NCI-H345 (cell line): Measurements from ENCODE around the gene DPPA3.
"Not testable (repeated sequence)": the region's sequence is repeated elsewhere in the genome, so short reads cannot be mapped to it uniquely, and the experiment has no call there.

Source experiments
- DNase-seq: peaks from one replicate; lab custom pipeline; 2025; lab: John Stamatoyannopoulos, UW

The DPPA3 gene

DNA sequence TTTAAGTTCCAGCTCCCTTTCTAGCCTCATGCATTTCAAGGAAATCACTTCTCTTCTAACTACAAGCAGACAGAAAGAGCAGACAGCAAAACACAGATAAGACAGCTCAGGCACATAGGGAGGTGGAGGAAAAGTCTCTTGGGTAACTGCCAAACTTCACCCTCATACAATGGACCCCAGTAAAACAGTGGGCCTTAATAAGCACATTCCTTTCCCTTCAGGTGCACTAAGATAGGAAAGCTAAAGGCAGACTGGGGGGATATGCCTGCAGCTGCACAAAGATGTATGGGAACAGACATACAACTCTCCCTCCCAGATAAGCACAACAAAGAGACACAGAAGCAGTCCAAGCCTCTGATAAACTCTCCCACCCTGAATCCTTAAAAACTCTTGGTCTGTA, 19.8 kb downstream of the DPPA3 start:
- DNase-seq: not testable (repeated sequence)

DNA sequence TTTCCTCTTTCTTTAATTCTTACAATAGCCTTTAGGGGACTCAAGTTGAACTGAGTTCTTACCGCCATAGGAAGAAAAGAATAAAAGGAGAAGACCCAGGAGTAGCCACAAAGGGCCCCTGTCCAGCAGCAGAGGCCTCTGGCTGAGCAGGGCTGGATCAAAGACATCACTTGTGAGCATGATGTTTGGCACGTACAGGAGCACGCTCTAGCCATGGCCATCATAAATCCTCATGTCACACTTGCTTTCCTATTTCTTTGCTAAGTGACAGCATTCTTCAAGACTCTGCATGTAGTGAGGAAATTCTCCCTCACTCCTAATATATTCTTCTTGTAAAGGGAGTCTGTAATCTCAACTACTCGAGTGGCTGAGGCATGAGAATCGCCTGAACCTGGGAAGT, 20.3 kb downstream of the DPPA3 start:
- no peak for DNase-seq

DNA sequence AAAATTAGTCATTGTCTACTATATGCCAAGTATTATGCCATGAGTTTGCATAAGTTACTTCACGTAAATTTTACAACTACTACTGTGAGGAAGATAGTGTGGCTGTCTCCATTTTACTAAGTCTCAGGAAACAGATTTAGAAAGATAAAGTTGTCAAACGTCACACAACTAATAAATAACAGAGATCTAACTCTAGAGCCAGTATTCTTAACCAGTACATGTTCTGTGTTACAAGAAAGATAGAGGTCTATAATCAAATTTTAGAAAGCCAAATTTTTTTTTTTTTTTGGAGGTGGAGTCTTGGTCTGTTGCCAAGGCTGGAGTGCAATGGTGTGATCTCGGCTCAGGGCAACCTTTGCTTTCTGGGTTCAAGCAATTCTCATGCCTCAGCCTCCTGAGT, 21.8 kb downstream of the DPPA3 start:
- DNase-seq: no peak

DNA sequence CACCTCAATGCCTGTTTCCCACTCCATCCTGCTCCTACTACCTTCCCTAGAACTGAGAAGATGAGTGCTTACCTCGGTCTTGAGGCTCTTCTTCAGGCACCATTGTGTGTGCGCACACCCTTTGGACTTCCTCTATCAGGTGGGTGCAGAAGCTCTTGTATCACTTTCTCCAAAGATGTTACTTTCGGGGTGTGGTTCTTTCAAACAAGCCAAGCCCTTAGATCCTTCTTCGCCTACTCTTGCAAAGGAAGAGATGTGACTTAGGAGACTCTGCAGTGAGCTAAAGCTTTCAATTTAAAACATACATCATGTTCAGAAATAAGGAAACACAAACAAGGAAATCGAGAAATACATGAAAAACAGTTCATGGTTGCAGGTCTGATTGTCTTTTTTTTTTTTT, 36.0 kb downstream of the DPPA3 start, which contains the start of gene CLEC4C:
TSS of gene CLEC4C (minus strand) at position 130 of the 400 bp plus-strand sequence. CDS start at position 103, 27 bp downstream.
- no peak for DNase-seq

DNA sequence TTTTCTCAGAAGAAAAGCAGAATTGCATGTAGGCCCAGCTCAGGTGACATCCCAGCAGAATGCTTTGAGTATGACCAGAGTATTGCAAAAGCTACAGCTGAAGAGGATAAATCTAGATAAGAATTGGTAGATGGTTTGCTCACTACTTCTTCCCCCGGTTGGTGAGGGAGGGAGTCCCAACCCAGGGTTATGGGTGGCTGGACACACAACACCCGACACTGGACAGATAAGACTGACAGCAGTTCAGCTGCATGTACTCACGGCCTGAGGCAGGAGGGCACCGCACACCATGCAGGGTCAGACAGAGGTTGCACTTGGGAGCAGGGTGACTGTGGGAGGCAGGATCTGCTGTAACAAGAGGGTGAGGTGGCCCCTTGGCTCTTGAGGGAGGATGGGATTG, 37.6 kb downstream of the DPPA3 start:
- no peak for DNase-seq

DNA sequence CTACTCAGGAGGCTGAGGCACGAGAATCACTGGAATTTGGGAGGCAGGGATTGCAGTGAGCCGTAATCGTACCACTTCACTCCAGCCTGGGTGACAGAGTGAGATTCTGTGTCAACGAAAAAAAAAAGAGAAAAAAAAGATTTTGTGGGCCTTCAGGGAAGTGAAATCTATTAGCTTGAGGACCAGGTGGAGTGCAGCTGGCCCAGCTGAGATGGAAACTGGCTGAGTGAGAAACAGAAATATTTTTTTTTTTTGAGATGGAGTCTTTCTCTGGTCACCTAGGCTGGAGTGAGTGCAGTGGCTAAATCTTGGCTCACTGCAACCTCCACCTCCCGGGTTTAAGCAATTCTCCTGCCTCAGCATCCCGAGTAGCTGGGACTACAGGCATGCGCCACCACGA, 38.2 kb downstream of the DPPA3 start:
- DNase-seq: no peak

DNA sequence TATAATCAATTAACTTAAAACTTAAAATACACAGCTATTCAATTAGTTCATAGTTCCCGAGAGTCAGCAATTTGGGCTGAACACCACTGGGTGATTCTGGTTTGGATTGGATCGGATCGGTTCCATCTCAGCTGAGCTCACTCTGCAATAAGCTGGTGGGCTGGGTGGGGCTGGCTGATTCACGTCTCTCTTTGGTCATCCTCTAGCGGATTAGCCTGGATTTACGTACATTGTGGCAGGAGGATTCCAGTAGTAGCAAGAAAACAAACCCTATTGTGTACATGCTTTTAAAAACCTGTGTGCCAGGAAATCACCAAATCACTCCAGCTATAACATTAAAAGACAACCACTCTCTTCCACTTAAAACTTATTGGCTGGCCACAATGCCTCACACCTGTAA, 39.1 kb downstream of the DPPA3 start:
- no peak for DNase-seq

DNA sequence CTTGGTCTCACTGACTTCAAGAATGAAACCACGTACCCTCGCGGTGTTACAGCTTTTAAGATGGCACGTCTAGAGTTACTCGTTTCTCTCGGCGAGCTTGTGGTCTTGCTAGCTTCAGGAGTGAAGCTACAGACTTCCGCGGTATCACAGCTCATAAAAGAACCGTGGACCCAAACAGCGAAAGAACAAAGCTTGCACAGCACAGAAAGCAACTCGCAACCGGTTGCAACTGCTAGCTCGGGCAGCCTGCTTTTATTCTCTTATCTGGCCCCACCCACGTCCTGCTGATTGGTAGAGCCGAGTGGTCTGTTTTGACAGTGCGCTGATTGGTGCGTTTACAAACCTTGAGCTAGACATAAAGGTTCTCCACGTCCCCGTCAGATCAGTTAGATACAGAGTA, 40.2 kb downstream of the DPPA3 start:
- no peak for DNase-seq

DNA sequence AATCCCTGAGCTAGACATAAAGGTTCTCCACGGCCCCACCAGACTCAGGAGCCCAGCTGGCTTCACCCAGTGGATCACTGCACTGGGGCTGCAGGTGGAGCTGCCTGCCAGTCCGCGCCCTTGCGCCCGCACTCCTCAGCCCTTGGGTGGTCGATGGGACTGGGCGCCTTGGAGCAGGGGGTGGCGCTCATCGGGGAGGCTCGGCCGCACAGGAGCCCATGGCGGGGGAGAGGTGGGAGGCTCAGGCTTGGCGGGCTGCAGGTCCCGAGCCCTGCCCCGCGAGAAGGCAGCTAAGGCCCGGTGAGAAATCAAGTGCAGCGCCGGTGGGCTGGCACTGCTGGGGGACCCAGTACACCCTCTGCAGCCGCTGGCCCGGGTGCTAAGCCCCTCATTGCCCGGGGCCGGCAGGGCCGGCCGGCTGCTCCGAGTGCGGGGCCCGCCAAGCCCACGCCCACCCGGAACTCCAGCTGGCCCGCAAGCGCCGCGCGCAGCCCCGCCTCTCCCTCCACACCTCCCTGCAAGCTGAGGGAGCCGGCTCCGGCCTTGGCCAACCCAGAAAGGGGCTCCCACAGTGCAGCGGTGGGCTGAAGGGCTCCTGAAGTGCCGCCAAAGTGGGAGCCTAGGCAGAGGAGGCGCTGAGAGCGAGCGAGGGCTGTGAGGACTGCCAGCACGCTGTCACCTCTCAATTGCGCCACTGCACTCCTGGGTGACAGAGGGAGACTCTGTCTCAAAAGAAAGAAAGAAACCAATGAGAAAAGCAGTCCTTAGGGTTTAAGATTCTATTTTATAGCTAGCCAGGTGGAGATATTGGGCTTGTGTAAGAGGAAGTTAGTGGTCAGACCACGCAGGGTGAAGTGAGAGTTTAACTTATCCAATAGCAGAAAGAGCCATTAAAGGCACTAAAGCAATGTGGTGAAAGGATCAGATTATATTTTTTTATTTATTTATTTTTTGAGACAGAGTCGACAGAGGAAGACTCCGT, 41.0 kb downstream of the DPPA3 start:
- not testable (repeated sequence) for DNase-seq

DNA sequence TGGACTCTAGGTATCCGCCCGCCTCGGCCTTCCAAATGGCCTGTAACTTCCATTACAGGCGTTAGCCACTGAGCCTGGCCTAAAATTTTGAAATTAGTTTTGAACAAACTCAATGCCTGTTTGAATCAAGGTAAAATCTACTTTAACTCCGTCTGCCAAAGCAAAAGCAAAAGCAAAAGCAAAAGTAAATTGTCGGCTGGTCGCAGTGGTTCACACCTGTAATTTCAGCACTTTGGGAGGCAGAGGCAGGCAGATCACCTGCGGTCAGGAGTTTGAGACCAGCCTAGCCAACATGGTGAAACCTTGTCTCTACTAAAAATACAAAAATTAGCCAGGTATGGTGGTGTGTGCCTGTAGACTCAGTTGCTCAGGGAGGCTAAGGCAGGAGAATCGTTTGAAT, 44.4 kb downstream of the DPPA3 start:
- DNase-seq: not testable (repeated sequence)

DNA sequence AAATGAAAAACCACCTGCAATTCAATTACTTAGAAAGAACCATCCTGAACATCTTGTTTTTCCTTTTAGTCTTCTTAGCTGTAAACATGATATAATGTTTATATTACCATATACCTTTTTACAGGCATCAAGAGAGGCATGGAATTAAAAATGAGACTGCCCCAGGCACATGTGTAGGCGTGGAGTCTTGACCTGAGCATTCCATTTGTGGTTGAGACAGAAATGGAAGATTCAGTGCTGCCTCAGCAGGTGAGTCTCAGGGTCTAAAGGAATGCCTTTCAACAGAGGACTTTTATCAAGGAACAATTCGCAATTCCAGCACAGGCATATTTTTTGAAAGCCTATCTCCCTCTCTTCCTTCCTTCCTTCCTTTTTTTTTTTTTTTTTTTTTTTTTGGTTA, 45.8 kb downstream of the DPPA3 start:
- DNase-seq: no peak

DNA sequence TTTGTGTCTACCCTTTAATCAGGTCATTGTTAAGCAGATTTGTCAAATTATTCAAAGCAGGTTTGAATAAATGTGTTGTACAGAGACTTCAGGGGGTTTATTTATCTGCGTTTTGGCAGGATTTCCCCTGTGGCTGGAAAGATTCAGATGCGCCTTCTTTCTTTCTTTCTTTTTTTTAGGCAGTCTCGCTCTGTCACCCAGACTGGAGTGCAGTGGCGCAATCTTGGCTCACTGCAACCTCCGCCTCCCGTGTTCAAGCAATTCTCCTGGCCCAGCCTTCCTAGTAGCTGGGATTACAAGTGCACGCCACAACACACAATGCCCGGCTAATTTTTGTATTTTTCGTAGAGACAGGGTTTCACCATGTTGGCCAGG, 47.5 kb downstream of the DPPA3 start:
- no peak for DNase-seq
